GM18951 (cell line): ENCODE results near the gene FAM118B.
"Not testable (repeated sequence)": the region's sequence is repeated elsewhere in the genome, so short reads cannot be mapped to it uniquely, and the experiment has no call there.

ENCODE experiments used
- POLR2A ChIP-seq: IDR thresholded peaks from 4 replicates; pipeline ENCODE4 v1.6.1; 2011; ENCODE audit warnings: mild to moderate bottlenecking; ENCODE audit not compliant: insufficient read length, insufficient read depth; ENCODE audit errors: extremely low read depth
- in situ Hi-C: fragments of 300-500 bp; cut with MboI; formaldehyde crosslinking; loops from one replicate; pipeline ENCODE4 v1.12.0; 2022; ENCODE audit warnings: low sequenced_read_pairs, mixed read lengths, inconsistent platforms; ENCODE audit not compliant: unreplicated experiment

Gene FAM118B

DNA sequence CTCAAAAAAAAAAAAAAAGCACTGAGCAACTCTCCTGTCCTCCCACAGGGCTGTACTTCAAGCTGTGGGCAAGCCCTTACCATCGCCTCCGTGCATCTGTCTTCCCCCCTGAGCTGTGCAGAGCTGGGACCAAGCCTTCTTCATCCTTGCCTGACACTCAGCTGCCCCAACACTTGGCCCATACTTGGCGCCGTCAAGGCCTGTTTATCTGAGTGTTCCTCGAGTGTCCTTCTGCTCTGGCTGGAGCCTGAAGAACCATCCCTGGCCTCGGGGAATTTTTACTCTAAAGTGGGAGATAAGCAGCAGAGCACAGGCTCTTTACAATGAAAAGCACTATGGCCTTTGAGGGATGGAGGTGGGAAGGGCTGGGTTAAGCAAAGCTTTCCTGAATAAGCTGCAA is 69.7 kb downstream of the FAM118B start:
- no peak for TF ChIP-seq POLR2A
- in situ Hi-C loops: no loop called here

DNA sequence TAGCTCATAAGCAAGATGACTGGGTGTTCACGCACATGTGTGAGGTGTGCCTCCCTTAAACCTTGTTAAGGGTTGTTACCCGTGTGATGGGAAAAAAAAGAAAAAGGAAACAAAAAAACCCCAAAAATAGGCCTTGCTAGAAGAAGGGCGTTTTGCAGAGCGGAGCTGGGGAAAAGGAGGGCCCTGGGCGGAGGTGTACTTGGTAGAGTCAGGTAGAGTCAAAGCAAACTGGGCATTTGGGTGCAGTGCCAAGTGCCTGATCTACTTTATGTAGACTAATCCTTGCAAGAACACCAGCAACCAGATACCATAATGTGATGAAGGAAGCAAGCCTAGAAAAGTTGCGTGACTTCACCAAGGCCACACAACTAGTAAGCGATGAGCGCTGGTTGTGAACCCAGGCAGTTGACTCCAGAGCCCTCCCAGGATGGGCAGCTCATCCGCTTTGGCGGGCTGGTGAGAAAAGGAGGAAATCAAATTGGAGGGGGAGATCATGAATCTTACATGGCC is 70.1 kb downstream of the FAM118B start:
- TF ChIP-seq POLR2A: no peak
- in situ Hi-C loops: no loop called here

DNA sequence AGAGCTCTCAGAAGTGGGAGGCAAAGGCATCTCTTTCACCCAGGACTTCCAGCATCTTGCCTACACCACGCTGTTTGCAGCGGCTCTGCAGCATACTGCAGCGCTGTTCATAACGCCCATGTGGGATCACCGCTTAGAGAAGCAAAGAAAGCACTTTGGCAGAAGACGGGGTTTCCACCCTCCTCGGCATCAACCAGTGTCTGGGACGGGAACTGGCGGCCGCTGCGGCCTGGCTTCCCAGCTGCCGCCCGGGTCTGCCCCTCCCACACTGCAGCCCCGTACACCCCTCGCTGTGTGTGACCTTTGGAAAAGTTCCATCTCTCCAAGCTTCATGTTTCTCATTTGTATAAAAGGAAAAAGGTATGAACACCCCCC is 70.8 kb downstream of the FAM118B start:
- TF ChIP-seq POLR2A: no peak
- in situ Hi-C loops: no loop called here

DNA sequence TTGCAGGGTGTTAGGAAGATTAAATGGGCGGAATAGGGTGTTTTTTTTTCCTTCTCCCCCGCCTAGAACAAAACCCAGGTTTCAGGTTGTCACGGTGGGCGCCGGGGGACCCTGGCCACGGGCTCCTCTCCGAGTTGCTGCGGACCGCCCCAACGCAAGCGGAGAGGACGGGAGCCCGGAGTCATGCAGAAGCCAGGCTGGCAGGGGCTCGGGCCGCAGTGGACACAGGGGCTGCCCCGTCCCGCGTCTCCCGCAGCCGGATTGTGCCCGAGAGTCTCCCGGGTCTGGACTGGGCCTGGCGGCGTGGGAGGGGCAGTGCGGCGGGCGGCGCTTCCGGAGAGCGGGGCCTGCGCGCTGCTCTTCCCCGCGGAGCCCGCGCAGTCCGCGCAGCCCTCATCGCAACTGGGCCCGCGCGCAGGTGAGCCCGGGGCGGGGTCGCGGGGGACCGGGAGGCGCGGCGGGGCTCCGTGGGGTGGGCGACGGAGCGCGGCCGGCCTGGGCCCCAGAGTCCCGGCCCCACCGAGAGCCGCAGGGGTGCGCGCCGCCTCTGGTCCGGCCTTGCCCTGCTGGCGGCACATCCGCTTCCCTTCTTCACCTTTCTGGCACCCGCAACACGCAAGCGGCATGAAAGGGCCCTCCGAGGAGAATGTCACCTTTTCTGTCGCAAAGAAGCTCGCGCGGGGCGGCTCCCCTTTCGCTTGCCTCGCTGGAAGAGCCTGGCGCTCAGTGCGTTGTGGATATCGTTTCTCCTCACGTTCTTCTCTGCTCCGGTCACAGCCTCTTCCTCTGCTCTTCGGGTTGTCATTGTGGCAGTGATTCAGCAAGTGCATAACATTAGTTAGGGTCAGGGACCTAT is 71.4 kb downstream of the FAM118B start, which contains the start of gene TIRAP:
Gene TIRAP (plus strand): TSS at position 358 of the 856 bp plus-strand sequence. CDS start 7,802 bp downstream, outside the sequence.
- peak; percentile 81 for TF ChIP-seq POLR2A

DNA sequence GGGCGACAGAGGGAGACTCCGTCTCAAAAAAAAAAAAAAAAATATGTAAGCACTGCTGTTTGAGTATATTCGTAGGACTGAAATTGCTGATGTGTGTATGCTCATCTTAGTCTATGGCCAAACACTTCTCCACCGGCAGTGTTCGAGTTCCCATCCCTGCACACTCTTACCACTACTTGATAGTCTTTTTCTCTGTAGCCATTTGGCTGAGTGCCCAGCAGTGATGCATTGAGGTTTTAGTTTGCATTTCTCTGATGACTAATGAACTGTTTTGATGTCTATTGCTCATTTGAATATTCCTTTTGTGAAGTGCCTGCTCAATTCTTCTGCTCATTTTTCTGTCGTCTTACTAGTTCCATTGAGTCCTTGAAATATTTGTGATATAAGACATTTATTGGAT is 73.2 kb downstream of the FAM118B start:
- in situ Hi-C loops: no loop called here
- TF ChIP-seq POLR2A: no peak

More for the DNA sequence above, 71.4 kb downstream of the FAM118B start, which contains the start of gene TIRAP:
- in situ Hi-C loops: no loop called here

DNA sequence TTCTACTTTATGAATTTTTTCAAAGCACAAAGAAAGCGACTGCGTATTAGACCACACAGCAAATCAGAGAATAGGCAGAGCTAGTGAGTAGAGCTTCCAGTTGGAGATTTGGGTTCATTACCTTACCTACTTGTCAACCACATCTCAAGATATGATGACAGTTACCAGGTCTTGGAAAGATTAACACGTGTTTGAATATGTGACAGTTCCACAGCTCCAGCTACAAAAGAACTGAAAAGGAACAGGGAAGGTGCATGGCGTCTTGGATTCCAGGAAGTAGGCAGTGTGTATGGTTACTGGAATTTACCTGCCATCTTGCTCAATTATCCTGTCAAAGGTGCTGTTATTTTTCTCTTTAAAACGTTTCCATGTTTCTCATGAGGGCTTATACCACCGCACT is 76.7 kb downstream of the FAM118B start:
- no peak for TF ChIP-seq POLR2A
- in situ Hi-C loops: no loop called here

DNA sequence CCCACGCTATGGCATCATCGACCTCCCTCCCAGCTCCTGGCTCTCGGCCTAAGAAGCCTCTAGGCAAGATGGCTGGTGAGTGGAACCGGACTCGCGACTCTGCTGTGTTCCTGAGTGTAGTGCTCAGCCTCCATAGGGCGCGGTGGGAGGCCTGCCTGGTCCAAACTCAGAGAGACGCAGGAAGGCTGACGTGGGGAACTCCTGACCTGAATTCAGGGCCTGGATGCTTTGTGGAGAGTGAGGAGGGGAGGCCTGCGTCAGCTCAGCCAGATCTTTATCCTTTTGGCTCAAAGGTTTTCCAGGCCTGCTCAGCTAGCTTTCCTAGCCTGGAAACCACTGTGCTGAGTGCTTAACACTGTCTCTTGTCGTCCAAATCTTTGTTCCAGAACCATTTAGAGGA is 79.3 kb downstream of the FAM118B start:
- TF ChIP-seq POLR2A: no peak
- in situ Hi-C loops: no loop called here

DNA sequence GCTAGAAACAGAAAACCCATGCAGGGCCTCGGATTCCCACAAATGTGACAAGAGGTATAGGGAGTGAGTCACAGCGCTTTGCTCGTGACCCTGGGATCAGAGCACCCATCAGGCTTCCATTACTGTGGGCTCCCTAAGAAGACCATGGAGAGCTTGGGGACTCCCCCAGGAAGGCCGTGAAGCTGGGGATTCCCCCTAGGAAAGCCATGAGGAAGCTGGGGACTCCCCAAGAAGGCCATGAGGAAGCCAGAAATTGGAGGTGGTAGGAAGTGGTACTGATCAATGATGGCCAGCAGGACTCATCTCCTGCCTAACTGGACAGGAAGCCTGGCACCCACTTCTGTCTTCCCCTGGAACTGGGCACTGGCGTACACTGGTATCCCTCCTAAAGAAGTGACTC is 82.1 kb downstream of the FAM118B start:
- in situ Hi-C loops: no loop called here
- no peak for TF ChIP-seq POLR2A

DNA sequence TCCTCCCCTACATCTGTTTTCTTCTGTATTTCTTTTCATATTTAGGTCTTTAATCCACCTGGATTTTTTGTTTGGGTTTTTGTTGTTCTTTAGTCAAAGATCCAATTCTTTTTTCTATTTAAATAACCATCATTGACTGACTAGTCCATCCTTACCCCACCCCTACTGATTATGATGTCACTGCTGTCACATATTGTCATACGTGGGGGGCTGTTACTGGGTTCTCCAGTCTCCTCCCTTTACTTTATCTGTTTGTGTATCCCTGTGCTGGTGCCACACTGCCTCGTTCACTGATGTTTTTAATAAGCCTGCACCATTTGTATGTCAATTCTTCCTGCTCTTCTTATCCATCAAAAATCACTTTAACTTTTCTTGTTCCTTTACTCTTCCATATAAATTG is 85.4 kb downstream of the FAM118B start:
- no peak for TF ChIP-seq POLR2A
- in situ Hi-C loops: no loop called here

DNA sequence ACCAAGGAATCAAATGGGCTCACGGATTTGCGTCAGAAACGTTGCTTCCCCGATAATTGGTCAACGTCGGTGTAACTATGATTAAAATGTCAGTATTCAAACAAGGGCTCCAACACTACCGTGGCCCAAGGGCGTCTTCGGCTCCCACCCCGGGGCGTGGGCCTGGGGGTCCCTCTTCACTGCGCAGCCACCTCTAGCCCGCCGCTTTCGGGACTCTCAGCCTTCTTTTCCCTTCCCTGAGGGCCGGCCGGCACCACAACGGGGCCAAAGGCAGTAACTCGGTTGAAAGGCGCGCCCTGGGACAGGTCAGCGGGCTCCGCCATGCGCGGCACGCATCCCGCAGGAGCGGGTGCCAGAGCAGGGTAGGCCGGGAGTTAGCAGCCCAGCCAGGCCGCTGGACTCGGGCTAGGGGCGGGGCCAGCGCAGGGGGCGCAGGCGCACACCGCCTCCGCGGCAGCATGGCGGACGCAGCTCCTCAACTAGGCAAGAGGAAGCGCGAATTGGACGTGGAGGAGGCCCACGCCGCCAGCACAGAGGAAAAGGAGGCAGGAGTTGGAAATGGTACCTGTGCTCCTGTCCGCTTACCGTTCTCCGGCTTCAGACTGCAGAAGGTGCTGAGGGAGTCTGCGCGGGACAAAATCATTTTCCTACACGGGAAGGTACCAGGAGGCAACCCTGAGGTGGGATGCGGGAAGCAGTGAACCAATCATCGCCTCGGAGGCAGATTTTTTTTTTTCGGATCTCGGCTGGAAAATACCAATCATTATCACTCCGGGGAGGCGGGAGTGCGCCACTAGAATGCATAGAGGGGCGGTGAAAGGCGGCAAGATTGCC is 92.3 kb downstream of the FAM118B start, which contains the start of gene DCPS:
Gene DCPS (plus strand): TSS at position 438 of the 834 bp plus-strand sequence. CDS start 21 bp downstream, at position 459.
- TF ChIP-seq POLR2A: peak; percentile 98
- in situ Hi-C loops: no loop called here

DNA sequence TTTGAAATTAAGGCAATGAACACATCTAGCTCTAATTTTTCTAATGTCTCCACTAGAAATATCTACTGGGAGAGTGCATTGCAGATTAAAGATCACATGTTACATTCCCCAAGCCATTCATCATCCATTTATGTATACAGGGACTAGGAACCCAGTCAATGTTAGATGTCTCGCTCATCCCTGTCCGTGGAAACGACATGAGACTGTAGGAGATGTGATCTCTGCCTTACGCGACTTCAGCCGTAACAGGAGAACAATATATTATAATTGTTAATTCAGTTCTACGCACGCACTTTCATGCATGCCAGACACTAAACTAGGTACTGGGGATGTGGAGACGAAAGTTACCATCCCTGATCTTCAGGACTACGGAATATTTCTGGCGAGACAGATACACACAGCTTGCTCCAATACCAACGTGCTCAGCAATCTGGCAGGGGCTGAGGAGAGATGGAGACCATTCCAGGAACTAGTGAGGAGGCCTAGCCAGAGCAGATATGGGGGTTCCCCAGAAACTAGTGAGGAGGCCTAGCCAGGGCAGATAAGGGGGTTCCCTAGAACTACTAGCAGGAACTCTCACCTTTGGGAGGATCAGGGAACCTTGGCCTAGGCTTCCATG is 93.0 kb downstream of the FAM118B start:
- no peak for TF ChIP-seq POLR2A
- in situ Hi-C loops: no loop called here

DNA sequence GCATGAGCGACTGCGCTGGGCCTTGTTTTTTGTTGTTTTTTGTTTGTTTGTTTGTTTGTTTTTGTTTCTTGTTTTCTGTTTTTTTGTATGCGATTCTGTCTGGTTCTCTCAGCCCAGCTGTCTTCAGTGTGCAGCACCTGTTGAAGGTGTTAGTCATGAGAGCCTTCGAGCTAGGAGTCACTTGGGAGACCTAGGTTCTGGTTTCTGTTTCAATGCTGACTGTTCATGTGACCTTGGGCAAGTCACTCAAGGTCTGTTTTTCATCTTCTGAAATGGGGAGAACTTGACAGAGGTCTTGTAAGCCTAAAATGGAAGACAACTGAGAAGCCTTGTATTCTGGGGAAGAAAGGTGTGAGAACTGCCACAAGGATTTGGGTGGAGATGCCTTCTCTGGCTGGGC is 94.1 kb downstream of the FAM118B start:
- in situ Hi-C loops: no loop called here

DNA sequence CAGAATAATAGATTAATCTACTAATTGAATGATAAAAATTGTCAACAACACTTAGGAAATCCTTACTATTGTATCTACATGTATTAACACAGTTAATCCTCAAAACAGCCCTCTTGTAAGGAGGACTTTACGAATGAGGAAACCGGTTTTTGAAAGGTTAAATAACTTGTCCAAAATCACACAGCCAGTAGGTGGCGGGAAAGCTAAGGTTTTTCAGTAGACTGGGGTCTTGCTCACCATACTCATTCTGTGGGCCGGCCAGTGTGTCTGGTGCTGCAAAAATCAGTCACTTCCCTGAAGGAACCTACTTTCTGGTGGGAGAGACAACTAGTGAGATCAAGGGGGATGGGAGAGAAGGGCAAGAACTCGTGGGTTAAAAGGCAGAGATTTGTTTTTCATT is 96.1 kb downstream of the FAM118B start:
- in situ Hi-C loops: no loop called here
- no peak for TF ChIP-seq POLR2A

More for the DNA sequence above, 94.1 kb downstream of the FAM118B start:
- no peak for TF ChIP-seq POLR2A

DNA sequence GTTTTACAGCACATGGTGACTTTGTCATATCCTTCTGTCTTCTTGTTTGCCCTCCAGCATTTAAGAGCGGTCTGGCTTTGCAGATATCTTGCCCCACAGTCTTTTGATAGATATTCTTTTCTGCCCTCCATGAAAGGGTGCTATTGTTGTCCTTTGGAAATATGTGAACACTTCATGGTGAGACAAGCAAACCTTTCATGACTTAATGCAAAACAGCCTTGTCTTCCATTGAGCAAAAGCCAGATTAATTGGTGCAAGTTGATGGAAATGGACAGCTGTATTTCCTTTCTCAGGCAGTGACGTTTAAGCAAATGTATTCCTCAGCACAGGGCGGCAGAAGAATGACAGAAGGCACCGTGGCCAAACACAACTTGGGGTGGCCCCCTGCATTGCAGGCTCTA is 96.7 kb downstream of the FAM118B start:
- in situ Hi-C loops: no loop called here
- no peak for TF ChIP-seq POLR2A

DNA sequence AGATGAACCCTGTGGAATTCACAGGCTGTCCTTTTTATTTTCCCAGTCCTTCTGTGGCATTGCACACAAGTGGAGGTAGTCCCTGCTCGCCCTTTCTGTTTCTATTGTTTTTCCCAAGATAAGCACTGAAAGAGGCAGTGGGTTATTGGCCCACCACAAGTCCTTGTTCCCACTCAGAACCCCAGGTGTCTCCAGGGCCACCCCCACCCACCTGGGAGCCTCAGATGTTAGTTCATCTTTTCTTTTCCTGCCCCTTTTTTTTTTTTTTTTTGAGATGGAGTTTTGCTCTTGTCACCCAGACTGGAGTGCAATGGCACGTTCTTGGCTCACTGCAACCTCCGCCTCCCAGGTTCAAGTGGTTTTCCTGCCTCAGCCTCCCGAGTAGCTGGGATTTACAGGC is 97.2 kb downstream of the FAM118B start:
- in situ Hi-C loops: not testable (repeated sequence)
